OCI-LY7 (cell line): ENCODE results near the gene TRAPPC14. TPM values are rescaled to one million over a fixed set of nuclear protein-coding genes. Genes with fewer than 3 reads are reported as not detected.

Experiments used
- BruUV-seq: library from RNA; stranded (reverse); fragments of 400-500 nt; replicated peaks from 2 replicates; lab custom pipeline; 2021; lab: Mats Ljungman, UMichigan
- CTCF ChIA-PET: fragments of 300-600 bp; sonication (Branson Sonifier 250); formaldehyde crosslinking; loops from one replicate; lab custom pipeline; 2022; ENCODE audit warnings: antibody characterized with exemption; ENCODE audit not compliant: unreplicated experiment; lab: Charles Lee
- POLR2A ChIA-PET: fragments of 300-600 bp; sonication (Branson Sonifier 250); formaldehyde crosslinking; loops from one replicate; lab custom pipeline; 2022; ENCODE audit warnings: antibody characterized with exemption; lab: Charles Lee
- DNase-seq: peaks from one replicate; pipeline ENCODE4 v3.0.0-alpha.2; 2015; ENCODE audit warnings: low spot score
- H2AFZ ChIP-seq: fragments of 200-600 bp; sonication (generic), shearing (Covaris generic); 2 replicates; pipeline ENCODE4 v1.6.1; 2014; ENCODE audit warnings: mild to moderate bottlenecking, antibody characterized with exemption, low read length, moderate library complexity
- H3K27ac ChIP-seq: fragments of 200-600 bp; sonication (generic); 2 replicates; pipeline ENCODE4 v1.5.1; 2014; ENCODE audit warnings: mixed run types, low read depth, mild to moderate bottlenecking, moderate library complexity, low read length, inconsistent platforms; ENCODE audit not compliant: poor library complexity, severe bottlenecking
- H3K36me3 ChIP-seq: fragments of 200-600 bp; sonication (generic); 2 replicates; pipeline ENCODE4 v1.6.1; 2014; ENCODE audit warnings: mild to moderate bottlenecking, antibody characterized with exemption, low read length, moderate library complexity, mixed read lengths; ENCODE audit not compliant: insufficient read depth
- H3K4me1 ChIP-seq: fragments of 200-600 bp; sonication (generic); 2 replicates; pipeline ENCODE4 v1.5.1; 2014; ENCODE audit warnings: mild to moderate bottlenecking, low read length; ENCODE audit not compliant: insufficient read depth, poor library complexity, severe bottlenecking
- H3K4me2 ChIP-seq: fragments of 200-600 bp; sonication (generic); 2 replicates; pipeline ENCODE4 v1.6.1; 2014; ENCODE audit warnings: mild to moderate bottlenecking, low read length
- H3K4me3 ChIP-seq: fragments of 200-600 bp; sonication (generic); 2 replicates; pipeline ENCODE4 v1.5.1; 2014; ENCODE audit warnings: mild to moderate bottlenecking, low read depth, low read length; ENCODE audit not compliant: poor library complexity, severe bottlenecking
- H3K79me2 ChIP-seq: fragments of 200-600 bp; sonication (generic); 2 replicates; pipeline ENCODE4 v1.6.1; 2016; ENCODE audit warnings: low read depth, mild to moderate bottlenecking, low read length, moderate library complexity, mixed read lengths; ENCODE audit not compliant: insufficient read depth
- H3K9me2 ChIP-seq: fragments of 200-600 bp; sonication (generic); 2 replicates; pipeline ENCODE4 v1.6.1; 2016; ENCODE audit warnings: mild to moderate bottlenecking, low read length, mixed read lengths; ENCODE audit not compliant: insufficient read depth
- H3K9me3 ChIP-seq: fragments of 200-600 bp; sonication (generic); 2 replicates; pipeline ENCODE4 v1.6.1; 2014; ENCODE audit warnings: mild to moderate bottlenecking, mixed run types, low read length, mixed read lengths
- H4K20me1 ChIP-seq: fragments of 200-600 bp; sonication (generic); 2 replicates; pipeline ENCODE4 v1.6.1; 2014; ENCODE audit warnings: mild to moderate bottlenecking, antibody characterized with exemption, low read length, moderate library complexity, mixed read lengths; ENCODE audit not compliant: insufficient read depth
- EZH2phosphoT487 ChIP-seq: fragments of 200-600 bp; sonication (generic); IDR thresholded peaks from 2 replicates; pipeline ENCODE4 v1.6.1; 2018; ENCODE audit warnings: low read depth, borderline replicate concordance, mild to moderate bottlenecking, mixed run types, antibody characterized with exemption, low read length, moderate library complexity, mixed read lengths
- intact Hi-C: fragments of 100-400 bp; cut with micrococcal nuclease; formaldehyde crosslinking; loops from one replicate; pipeline ENCODE4 v1.10.0; 2022; ENCODE audit not compliant: unreplicated experiment
- total RNA-seq, 2 experiments: library from RNA; depleted of rRNA in 1 of 2; stranded (reverse); fragments of >200 nt in 1 of 2; shearing (Covaris generic) in 1 of 2; gene quantifications; 2 replicates each; pipeline ENCODE4 v1.2.3, GENCODE V29; 2014 to 2022
- TF ChIP-seq, protein P1 (sequence below): fragments of 200-600 bp; sonication (generic); conservative IDR thresholded peaks from 2 replicates; pipeline ENCODE4 v1.5.1; 2014; ENCODE audit warnings: mild to moderate bottlenecking, antibody characterized with exemption, low read length, moderate library complexity, mixed read lengths

The TRAPPC14 gene
- total RNA-seq, 2 experiments from 2014 or later: 38.8 to 41.6 TPM

DNA sequence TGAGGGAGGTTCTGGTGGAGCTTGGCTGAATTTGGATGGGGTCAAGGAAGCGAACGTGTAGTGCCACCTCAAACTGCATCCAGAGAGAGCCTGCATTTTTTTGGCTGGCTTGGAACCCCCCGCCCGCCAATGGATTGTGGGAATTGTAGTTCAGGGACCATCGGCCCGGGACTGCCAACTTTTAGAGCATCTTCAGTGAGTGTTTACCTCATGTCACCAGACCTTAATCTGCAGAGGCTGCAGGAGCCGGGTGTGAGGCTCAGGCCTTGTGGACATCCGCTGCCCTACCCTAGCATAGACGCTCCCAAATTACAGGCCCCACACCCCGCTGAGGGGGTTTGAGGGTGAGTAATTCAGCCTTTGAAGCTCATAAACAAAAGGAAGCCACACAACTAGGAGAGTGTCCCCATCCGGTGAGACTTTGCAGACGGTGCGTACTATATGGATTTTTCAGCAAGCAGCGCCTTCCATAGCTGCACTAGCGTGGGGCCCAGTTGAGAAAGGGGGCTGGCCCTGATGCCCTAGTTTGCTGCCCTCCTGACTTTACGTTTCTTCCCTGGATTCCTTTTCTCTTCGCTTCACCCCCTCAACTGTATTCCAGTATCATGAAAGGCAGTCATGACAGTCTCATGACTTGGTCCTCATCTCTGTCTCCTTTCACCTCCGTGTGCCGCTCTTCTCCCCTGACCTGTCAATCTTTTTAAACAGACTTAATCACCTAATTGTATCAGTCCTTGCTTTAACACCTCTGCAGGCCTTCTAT is 38.4 kb downstream of the TRAPPC14 start:
- Histone ChIP-seq H3K4me3 (peak overlapping the region; percentile 80), H3K9me3 (no peaks in the 10 kb centered on the region), H2AFZ (peak overlapping the region; percentile 84), H3K36me3 (peaks cover 32% of the 10 kb centered on the region), H4K20me1 (no peaks in the 10 kb centered on the region), H3K79me2 (peaks cover 20% of the 10 kb centered on the region; the same call in 1 of the 2 replicates), H3K4me1 (peaks cover 23% of the 10 kb centered on the region), H3K27ac (peak overlapping the region; percentile 73), H3K9me2 (no peaks in the 10 kb centered on the region), H3K4me2 (peak overlapping the region; percentile 85)
- BruUV-seq: TSS peak; percentile 85
- POLR2A ChIA-PET: interaction anchor here (0.6 to 2.2 kb wide), 6 partner anchors 18 to 97 kb away, joined by 3 to 10 read pairs (median 4); partner anchors contain the start of genes AP4M1, LAMTOR4 and MCM7
- peak; percentile 77 for DNase-seq
- no peak for TF ChIP-seq EZH2phosphoT487
- TF ChIP-seq, protein P1, sequence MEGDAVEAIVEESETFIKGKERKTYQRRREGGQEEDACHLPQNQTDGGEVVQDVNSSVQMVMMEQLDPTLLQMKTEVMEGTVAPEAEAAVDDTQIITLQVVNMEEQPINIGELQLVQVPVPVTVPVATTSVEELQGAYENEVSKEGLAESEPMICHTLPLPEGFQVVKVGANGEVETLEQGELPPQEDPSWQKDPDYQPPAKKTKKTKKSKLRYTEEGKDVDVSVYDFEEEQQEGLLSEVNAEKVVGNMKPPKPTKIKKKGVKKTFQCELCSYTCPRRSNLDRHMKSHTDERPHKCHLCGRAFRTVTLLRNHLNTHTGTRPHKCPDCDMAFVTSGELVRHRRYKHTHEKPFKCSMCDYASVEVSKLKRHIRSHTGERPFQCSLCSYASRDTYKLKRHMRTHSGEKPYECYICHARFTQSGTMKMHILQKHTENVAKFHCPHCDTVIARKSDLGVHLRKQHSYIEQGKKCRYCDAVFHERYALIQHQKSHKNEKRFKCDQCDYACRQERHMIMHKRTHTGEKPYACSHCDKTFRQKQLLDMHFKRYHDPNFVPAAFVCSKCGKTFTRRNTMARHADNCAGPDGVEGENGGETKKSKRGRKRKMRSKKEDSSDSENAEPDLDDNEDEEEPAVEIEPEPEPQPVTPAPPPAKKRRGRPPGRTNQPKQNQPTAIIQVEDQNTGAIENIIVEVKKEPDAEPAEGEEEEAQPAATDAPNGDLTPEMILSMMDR: 0 out of 2 replicates have a peak, but pooled peaks have one; percentile 27
- intact Hi-C loops: loop anchor here (1.0 kb wide), 1 partner anchor 19 kb away; the partner anchor contains the start of genes AP4M1 and MCM7
- CTCF ChIA-PET: interaction anchor here (0.6 kb wide), 1 partner anchor 32 kb away, joined by 3 read pairs; no protein-coding TSS in a partner anchor

GRCh38 chr7:100119072-100119969 is 39.2 kb downstream of the TRAPPC14 start, which contains the start of the genes CNPY4 and TAF6:
Gene CNPY4 (plus strand): TSS chr7:100119634. CDS start chr7:100119745, 111 bp downstream.
Gene TAF6 (minus strand): TSS chr7:100119358. CDS start chr7:100114209, 5,149 bp downstream.
- Histone ChIP-seq H3K4me1 (peaks cover 15% of the 10 kb centered on the region), H3K4me3 (peak within 1 kb of the TSS; percentile 80), H3K79me2 (peaks cover 19% of the 10 kb centered on the region; the same call in 1 of the 2 replicates), H3K27ac (peak within 1 kb of the TSS; percentile 73), H2AFZ (peak within 1 kb of the TSS; percentile 84), H4K20me1 (no peaks in the 10 kb centered on the region), H3K4me2 (peak within 1 kb of the TSS; percentile 85), H3K9me2 (no peaks in the 10 kb centered on the region), H3K36me3 (peaks cover 24% of the 10 kb centered on the region), H3K9me3 (no peaks in the 10 kb centered on the region)
- BruUV-seq: no TSS peak
- intact Hi-C loops: loop anchor here (1.0 kb wide), 1 partner anchor 18 kb away; the partner anchor contains the start of genes AP4M1 and MCM7
- ChIA-PET POLR2A (interaction anchor here (1.0 to 2.2 kb wide), 3 partner anchors 17 to 33 kb away, joined by 3 to 10 read pairs (median 10); partner anchors contain the start of genes AP4M1, LAMTOR4 and MCM7), CTCF (no interaction called here)
- peak; percentile 98 for DNase-seq
- no peak for TF ChIP-seq EZH2phosphoT487
- TF ChIP-seq, protein P1: no peak
